Measurements from ENCODE around the gene IQGAP2.
A peak's percentile ranks its signal among the peaks of the same experiment; 100 is the strongest.

Gene IQGAP2

DNA sequence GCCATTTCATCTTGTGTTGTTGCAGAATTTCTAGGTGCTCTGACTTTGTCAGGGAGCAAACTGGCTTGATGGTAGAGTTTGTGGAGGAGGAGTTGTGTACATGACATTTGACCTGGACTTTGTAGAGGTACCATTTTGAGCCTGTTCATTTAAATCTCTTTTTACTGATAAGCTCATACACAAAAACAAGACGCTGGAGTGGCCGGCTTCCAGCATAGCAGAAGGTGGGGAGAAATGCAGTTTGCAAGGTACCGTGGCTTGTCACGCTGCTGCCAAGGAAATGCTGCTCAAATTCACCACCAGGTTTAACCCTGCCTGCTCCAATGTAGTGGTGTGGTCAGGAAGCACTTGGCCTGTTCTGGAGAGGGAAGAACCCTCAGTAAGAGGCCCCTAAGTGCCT is 18.9 kb upstream of the IQGAP2 start:
- DNase-seq = no peak

DNA sequence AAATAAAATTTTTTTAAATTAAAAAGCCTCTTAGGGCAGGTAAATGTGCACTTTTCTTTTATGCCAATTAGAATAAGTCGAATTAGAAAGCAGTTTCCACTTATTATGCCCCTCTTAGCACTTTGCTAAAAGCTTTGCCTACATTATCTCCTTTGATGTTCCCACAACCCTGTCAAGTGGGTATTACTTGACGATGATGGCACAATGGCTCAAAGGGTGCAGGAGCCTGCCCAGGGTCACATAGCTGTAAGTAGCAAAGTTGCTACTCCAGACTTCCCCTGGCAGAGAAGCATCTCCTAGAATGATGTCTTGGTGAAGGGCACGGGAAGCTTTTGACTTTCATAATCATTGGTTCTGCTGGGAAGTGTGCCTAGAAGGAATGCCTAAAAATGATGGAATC is 18.4 kb upstream of the IQGAP2 start:
- DNase-seq = no peak

DNA sequence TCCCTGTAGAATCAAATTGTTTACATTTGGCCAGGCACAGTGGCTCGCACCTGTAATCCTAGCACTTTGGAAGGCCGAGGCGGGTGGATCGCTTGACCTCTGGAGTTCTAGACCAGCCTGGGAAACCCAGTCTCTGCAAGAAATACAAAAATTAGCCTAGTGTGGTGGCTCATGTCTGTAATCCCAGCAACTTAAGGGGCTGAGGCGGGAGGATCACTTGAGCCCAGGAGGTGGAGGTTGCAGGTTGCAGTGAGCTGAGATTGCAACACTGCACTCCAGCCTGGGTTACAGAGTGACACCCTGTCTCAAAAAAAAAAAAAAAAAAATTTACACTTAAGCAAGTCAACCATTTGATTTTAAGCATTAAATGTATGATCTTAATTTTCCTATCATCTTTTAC is 17.5 kb upstream of the IQGAP2 start:
- DNase-seq = no peak

DNA sequence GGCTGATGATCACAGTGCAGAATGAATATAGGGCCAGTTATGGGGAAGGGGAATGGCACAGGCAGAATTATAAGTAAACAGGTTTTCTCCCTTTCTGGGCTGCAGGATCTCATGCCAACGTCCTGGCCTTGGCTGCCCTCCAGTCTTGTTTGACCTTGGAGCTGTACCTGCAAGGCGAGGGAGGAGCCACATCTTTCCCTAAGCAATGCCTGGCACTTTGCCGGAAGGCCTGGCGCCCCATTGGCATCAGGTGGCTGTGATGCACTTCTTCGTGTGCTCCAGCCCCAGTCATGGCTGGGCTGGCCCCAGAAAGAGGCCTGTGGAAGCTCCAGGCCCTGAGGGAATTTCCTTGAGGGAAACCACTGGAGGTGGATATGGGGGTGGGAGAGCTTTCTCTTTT is 16.7 kb upstream of the IQGAP2 start:
- DNase-seq = no peak

DNA sequence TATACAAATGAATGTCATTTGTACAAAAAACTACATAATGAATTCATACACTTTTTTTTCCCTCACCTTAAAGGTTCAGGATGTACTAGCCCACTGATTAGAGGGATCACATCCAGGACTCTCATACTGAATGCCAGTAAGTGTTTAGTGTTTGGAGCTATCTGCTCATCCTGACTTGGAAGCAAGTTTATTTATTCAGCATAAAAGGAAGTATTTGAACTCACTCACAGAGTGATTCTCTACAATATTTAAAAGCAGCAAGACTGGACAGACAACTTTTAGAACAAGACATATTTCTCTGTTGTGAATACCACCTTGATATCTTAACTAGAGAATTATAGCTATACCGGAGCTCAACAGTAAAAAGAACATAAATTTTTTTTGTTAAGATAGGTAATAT is 14.8 kb upstream of the IQGAP2 start:
- no peak for DNase-seq

DNA sequence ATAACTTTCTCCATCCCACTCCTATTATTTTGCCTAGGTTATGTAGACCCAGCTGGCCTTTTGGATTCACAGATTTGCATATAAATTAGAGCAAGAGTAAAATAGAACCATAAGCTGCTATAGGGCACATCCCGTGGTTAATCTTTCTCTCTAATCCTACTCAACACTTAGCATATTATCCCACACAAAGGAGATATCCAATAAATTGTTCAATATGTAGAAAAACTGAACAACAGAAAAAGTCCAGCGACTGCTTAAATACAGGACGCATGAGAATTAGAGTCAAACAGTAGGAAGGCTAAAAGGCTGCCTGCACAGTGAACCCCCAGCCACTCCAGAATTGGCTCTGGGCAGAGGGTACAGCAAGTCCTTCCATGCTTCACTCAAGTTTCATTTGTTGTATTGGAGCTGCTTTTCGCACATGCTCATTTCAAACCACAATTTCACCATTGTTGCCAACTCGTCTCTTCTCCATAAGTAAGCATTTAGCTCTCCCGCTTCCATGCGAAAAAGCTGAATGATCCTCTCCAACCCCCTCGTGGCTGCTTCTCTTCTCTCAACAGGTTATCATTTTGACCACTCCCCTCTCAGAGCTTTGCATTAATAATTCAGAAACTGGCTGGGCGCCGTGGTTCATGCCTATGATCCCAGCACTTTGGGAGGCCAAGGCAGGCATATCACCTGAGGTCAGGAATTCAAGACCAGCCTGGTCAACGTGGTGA is 14.1 kb upstream of the IQGAP2 start:
- DNase-seq = no peak

DNA sequence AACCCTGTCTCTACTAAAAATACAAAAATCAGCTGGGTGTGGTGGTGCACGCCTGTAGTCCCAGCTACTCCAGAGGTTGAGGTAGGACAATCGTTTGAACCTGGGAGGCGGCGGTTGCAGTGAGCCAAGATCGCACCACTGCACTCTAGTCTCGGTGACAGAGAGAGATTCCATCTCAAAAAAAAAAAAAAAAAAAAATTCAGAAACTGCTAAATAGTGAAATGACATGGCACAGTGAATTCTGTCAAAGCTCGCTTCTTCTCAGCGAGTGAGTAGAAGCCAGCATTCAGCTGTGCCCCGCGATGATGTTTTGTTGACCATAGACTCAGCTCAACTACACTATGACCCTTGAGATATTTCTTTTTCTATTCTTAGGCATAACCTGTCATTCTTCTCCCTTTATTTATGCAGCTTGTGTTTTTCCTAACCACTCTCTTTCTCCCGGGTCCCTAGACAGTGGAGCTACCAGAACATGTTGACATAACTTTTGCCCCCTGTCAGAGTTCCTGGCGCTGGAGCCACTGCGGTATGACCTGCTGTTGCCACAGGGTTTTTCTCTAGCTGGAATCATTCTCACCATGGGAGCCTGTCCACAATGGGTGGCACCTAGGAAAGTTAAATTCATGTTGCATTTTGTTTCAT is 13.5 kb upstream of the IQGAP2 start:
- DNase-seq = no peak

DNA sequence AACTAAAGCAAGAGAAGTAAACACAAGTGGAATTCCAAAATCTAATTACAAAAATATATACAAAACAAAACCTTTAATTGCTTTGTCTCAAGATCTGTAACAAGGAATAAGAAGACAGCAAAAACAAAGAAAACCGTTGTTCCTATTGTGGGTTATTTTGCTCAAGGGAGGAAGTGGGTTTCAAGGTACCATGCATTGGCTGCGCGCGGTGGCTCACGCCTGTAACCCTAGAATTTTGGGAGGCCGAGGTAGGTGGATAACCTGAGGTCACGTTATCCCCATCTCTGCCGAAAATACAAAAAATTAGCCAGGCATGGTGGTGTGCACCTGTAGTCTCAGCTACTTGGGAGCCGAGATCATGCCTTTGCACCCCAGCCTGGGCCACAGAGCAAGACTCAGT is 12.1 kb upstream of the IQGAP2 start:
- no peak for DNase-seq

DNA sequence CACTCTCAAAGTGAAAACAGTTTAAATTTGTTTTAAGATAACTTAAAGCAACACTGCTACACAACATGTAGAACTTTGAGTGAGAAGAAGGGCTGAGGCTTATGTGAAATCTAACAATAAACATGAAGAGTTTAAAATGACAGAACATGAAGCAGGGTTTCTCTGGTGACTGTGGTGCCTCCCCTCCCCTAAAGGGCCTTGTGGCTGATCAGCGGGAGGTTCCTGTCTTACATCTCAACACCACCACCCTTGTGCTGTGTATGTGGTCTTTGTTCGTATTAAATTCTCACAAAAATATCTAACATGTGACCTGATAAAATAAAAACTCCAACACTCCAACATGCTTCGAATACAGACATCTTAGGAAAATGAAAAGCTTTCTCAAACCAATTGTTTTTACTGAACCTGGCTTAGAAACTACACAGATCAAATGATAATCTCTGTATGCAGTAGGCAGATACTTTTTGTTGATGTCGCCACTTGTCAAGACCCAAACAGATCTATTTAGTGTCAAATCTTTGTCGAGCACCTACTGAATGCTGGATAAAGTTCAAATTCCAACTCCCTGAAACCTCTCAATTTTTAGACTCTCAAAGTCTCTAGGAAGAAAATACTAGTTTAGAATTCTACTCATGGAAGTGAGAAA is 9.9 kb upstream of the IQGAP2 start:
- DNase-seq = no peak

DNA sequence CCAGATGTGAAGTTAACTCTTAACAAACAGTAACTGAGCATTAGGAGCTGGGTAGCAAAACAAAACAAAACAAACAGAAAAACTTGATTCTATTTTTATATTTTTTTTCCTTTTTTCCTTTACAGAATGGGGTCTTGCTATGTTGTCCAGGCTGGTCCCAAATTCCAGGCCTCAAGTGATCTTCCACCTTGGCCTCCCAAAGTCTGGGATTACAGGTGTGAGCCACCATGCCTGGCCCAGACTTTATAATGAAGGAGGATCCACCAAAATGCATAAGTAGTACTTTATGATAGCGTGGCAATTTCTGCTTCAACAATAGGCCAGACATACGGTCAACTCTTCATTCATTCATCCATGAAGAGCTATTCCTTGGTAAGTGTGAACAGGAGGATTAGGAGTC is 5.9 kb upstream of the IQGAP2 start:
- no peak for DNase-seq

DNA sequence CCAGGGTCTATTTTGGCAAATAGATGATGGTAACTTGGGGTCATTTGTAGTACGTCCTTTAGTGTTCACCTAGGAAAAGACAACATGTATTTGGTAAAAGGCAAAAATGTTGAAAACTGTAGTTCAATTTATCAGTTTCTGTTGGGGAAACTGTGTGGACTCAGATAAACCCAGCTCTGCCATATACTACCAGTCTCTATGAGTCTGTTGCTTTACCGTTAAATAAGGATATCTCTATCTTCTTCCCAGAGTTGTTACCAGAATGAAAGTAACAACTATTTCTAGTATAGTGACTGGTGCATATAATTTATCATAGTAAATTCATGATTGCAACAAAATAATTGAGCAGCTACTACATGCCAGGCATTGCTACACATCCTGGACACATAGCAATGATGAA is 3.8 kb upstream of the IQGAP2 start:
- no peak for DNase-seq

DNA sequence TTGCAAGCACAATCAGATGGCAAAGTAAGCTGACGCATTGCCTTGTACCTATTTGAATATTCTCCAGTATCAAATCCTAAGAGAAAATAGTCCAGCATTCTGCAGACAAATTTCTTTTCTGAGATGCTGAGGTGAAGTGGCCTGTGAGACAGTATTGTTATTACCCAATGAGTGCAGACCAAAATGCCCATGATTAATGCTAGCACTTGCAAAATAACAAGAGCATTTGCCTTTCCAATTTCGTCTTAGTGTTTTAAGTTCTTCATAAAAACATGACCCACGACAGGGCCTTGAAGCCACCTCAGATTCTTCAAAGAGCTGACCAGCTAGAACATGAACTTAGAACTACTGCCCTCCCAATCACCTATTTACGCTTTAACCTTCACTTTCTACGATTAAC is 2.6 kb upstream of the IQGAP2 start:
- no peak for DNase-seq

DNA sequence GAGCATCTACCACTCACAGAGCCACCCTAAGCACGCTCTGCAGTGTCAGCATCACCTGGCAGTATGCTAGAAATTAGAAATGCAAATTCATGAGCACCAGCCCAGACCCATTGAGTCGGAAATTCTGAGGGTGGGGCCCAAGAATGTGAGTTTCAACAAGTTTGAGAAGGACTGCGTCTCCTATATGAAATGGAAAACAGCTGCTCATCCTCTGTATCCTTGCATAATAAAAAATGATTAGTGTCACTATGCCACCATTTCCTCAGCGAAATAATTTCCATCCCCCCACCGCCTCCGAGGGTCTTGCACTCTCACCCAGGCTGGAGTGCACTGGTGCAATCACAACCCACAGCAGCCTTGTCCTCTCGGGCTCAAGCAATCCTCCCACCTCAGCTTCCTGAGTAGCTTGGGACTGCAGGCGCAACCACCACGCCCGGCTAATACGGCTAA is 1.3 kb upstream of the IQGAP2 start:
- no peak for DNase-seq

DNA sequence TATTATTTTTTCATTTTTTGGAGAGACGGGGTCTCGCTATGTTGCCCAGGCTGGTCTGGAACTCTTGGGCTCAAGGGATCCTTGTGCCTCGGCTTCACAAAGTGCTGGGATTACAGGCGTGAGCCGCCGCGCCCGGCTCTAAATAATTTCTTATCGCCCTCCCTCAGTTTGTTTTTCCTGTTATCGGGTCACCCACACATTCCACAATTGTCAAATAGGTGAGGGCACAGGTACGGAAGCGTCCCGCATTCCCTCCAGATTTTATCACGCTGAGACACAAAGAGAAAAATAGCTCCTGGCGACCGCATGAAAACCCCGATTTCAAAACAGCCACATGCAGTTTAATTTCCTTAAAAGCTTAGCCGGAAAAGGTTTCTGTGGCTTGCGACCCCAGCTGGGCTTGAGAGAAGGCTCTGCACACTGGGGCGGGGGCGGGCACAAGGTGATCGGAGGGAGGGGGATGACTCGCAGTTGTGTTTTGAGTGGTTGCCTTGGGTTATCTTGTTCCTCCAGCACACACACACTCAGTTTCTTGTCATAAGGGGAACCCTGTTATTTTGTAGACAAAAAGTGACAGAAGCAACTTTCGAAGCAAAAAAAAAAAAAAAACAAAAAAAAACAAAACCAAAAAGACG is 717 bp upstream of the IQGAP2 start:
- peak; percentile 12 for DNase-seq

DNA sequence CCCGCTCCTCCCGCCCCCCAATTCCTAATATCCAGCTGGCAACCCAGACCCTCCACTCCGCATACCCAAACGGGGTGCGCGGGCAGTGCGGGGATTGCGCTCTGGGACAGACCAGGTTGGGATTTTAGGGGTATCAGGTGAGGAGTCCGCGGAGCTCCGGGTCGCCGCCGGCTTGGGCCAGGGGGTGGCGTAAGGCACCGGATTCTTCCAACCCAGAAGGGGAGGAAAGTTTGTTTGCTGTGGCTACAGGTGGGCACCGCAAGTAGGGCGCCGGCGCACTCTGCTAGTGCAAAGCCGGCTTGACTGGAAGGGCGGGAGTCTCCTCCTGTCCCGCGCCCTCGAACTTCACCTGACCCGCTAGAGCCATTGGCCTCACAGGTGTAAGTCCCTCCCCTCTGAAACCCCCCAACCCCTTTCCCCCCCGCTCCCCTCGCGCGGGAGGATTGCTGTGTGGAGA is 709 bp downstream of the IQGAP2 start:
- peak; percentile 12 for DNase-seq

DNA sequence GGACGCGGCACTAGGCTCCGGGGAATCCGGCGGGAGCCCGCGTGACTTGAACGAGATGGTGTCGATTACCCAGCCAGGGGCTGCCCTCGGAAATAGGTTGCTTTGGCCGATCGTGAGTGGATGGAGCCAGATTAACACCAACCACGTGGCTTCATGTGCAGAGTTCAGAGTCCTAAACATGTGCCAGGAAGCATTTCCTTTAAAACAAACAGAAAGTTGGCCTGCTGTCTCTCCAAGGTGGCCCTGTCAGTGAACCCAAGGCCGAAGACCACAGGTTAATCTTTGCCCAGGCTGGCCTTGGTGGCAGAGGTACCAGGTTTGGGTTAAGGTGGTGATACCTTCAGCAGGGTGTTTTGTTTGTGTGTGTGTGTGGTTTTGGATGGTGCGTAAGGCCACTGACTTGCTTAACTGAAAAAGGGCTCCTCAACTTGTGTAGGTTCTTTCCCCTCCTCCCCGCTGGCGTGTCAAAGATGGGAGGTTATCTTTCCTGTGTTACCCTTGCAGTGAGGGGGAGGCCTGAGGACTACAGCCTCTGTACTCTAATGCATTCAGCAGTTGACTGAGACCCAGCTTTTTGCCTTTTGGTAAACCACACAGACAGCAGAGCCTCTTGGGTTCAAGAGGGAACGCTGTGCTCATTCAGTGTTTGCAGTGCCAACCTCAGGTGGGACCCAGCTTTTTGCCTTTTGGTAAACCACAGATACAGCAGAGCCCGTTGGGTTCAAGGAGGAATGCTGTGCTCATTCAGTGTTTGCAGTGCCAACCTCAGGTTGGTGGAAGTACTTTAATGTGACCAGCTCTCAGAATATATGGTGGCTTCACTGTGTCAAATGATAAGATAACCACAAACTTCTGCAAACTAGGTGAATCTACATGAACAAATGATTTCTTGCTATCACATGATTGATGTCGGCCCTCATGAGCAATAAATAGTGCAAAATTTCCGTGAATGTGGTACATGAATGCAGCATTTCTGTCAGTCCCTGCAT is 1.4 kb downstream of the IQGAP2 start:
- no peak for DNase-seq

DNA sequence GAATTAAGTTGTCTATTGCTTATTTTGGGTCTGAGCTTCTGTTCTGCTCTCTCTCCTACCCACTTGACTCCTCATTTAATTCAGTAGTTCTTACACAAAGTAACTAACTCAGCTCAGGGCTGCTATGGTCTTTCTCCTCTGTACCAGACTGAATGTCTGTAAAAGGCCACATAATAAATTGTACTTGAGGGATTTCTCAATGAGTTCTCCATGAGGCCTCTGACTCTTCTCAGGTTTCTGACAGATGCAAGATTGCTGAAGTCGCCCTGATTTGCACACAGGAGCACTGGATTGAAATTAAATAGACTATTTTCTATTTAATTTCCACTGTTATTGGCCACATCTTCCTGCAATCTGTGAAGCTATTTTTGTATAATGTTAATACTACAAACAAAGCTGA is 2.9 kb downstream of the IQGAP2 start:
- DNase-seq = no peak

DNA sequence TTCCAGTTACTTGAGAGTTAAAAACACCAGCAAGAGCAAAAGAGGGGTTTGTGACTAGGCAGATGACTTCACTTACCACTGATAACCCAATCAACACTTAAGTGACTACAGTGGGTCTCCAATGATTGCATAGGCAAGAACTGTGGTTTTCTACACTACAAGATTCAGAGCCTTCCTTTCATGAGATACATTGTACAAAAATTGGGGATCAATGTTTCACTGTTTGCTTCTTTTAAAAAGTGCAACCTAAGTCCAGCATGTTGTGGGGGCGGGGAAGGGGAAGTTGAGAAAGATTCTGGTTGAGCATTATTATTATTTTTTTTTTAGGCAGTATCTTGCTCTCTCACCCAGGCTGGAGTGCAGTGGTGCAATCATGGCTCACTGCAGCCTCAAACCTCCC is 3.6 kb downstream of the IQGAP2 start:
- no peak for DNase-seq

DNA sequence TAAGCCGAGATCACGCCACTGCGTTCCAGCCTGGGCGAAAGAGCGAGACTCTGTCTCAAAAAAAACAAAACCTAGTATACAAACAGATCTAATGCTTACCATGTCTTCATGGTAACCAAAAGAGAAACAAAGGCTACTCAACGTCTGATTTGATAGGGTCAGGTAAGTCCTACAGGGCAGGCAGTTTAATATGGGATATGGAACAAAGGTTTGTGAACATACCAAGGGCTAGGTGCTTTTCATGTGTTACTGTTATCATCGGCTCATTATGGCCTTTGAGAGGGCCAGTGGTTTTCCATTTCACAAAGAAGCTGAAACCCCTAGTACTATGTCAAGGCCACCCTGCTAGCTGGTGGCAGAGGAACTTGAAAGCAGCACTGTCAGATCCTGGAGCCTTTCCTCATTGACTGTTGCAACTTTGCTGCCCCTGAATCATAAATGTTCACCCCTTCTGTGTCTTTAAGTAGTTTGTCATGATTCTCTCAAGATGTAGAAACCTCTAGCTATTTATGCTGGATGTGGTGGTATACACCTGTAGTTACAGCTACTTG is 5.1 kb downstream of the IQGAP2 start:
- no peak for DNase-seq

DNA sequence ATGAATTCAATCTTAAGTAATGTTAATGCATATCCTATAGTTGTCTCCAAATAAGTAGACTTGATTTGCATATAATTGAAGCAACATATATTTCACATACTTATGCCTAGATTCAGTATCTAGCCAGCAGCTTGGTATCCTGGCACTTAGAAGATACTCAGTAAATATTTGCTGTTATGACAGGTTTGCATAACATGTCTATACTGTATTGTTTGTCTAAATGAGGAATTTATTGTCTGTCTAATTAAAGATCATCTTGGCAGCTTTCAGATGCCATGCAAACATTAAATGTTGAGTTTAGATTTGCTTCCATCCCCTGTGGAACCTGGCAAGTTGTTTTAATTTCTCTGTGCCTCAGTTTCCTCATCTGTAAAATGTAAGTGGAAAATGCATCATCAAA is 9.4 kb downstream of the IQGAP2 start:
- DNase-seq = no peak

DNA sequence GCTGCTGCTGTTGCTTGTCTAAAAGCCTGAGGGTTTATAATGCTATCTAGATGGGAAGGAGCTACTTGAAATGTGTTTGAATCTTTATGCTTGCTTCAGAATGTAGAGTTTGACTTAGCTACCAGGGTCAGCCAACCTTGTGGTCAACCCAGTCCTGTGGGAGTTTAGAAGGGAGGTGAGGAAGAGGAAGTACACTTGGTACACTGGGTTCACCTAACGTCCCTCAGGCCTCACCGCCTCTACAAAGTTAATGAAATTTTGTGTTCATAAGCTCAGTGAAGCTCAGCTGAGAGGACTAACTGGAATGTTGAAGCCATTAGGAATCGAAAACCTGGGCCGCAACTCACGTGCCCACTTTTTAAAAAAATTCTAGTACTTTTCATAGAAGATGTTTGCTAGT is 10.7 kb downstream of the IQGAP2 start:
- no peak for DNase-seq

DNA sequence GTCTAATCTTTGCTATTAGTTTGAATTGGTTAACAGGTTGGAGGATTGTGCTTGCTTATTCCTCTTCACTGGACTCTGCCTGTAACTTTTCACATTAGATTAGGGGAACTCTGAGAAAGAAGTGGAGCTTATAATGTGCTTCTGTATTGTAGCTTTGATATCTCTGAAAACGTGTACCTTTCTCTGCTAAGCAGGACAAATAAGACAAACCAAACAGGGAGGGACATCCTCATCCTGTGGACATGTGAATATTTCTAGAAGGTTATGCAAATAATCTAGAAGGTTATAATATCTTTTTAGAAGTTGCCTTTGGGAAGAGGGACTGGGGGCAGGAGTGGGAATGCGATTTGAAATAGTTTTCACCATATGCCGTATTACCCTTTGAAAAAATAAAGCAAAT is 11.7 kb downstream of the IQGAP2 start:
- DNase-seq = no peak
